Activated CD4-positive, alpha-beta T cell treated with anti-CD3 and anti-CD28 coated beads for 48 hours (primary cell): Measurements from ENCODE around the gene CHIA.
A peak's percentile ranks its signal among the peaks of the same experiment; 100 is the strongest.

ENCODE experiments used
- DNase-seq: peaks from one replicate; pipeline ENCODE4 v3.0.0-alpha.2; 2020

The CHIA gene

DNA sequence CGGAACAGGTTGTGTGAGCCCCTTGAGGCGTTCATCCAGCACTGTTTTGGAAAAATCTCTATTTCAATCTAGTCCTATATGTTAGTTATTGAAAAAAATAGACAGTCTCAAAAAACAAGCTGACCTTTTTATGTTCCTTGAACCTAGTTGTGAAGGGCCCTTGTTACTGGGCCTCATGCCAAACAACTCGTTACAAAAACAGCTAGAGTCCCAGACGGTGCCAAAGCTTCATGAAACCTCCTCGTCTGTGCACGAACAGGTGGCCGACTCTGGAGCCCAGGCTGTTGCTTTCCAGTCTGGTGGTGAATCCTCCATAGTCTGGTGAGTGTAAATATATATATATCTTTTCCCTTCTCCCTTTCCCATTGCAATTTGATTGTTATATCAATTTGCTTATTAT lies at the start of gene CHIA:
Gene CHIA (plus strand): TSS at position 222 of the 400 bp plus-strand sequence. CDS start 19,617 bp downstream, outside the sequence.
- DNase-seq = no peak

DNA sequence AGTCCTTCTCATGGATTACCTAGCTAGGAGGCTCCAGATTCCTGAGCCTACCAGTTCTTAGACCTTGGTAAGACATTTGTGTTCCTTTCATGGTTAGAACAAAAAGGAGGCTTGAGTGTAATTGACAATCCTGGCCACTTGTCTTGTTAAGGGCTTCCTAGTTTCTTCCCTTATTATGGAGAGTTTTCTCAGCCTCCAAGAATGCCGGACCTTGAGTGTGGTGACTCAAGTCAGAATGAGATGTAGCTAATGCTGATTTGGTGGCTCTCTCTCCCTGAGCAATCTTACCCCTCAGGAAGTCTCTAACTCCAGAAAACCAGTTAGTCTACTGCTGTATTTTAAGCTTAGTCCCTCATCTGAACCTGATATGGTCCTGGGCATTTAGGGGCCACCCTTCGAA lies 48.9 kb upstream of the CHIA start:
- no peak for DNase-seq

- DNase-seq = no peak
These were observed 47.7 kb upstream of the CHIA start for GRCh38 chr1:111242805-111243523.

DNA sequence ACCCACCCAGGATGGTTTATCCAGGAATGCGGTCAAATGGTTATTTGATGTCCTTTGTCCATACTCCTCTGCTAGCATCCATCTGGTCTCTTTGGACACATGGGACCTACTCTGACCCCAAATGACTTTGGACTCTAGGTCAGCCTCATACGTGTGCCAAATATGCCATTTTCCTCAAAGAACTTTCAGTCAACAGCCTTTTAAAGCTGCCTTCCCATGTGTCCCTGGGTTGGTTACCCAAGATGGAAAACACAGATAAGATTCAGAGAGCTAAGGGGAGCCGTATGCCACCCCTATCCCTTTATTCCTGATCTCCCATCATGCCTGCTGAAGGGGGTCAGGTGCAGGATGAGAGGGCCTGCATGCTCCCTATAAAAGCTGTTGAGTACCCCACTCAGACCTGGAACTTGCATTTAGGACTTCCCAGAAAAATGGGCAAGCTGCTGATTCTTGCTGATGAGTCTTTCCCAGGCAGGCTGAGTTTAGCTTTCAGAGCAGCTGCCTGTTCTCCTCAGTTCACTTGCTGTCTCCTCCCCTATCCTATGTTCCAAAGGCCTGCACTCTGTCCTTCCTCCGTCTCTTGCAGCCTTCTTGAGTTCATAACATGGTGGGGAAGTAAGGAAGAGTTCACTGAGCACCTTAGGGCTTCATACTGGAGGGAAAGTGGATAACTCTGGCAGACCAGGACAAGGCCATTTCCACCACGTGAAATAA lies 43.4 kb upstream of the CHIA start:
- DNase-seq = no peak

GRCh38 chr1:111249960-111250359 lies 40.7 kb upstream of the CHIA start:
- no peak for DNase-seq

GRCh38 chr1:111251570-111251969 lies 39.1 kb upstream of the CHIA start:
- DNase-seq = no peak

GRCh38 chr1:111252786-111253185 lies 37.9 kb upstream of the CHIA start:
- DNase-seq = no peak

GRCh38 chr1:111253876-111254275 lies 36.8 kb upstream of the CHIA start:
- no peak for DNase-seq

DNA sequence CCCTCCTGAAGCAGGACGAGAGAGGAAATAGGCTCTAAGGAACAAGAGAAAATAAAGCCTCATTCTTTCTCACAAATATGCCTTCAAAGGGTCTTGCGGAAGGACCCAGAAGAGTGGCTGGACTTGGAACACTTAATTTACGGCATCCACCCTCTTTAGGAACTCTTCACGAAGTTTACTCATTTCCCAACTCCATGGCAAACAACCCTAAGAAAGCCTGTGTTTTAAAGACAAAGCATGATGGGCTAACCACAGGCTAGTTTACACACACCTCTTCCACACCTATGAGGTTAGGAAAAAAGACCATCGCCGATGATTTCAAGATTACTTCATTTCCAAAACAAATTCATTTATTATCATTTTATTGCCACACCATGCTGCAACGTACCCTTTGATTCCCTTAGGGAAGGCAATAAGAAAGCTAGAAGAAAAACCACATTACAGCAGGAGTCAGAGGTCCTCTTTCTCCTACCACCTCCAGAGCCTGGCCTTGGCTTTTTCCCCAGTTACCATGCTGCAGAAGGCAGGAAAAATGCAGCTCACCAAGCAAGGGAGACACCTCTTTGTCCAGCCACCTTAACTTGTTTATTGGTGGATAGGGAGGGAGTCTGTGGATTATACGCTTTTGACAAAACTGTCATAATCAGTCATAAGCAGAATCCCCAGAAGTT lies 33.5 kb upstream of the CHIA start:
- DNase-seq = no peak

- no peak for DNase-seq
These were observed 22.7 kb upstream of the CHIA start for GRCh38 chr1:111267801-111268508.

- DNase-seq = no peak
These were observed 20.7 kb upstream of the CHIA start for GRCh38 chr1:111269825-111270406.

DNA sequence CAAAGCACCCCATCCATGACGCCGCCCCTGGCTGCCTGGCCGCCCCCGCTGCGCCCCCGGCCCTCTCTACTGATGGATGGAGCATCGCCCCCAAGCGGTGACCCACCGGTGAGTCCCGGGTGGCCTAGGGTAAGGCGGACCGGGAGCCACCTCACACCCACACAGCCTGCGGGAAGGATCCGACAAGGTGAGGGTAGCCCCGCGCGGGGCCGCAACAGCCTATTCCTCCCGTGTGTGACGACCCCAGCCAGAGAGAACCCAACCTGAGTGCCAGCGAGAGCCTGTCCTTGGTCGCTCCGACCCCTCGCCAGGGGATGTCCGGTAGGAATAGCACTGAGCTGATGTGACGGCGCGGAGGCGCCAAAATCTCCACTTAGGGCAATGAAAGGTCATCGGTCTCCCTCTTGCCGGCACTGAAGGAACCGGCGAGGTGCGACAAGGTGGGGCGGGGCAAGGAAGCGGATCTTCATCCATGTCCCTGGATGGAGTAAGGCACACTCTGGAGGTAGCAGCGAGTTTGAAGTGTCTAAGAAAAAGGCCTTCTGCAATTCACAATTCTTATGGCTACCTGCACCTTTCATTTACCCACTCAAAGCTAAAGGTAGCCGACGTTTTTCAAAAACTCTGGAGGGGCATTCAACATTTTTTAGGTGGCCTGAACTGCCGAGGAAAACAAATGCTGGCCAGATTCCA lies 19.7 kb upstream of the CHIA start:
- peak; percentile 11 for DNase-seq

DNA sequence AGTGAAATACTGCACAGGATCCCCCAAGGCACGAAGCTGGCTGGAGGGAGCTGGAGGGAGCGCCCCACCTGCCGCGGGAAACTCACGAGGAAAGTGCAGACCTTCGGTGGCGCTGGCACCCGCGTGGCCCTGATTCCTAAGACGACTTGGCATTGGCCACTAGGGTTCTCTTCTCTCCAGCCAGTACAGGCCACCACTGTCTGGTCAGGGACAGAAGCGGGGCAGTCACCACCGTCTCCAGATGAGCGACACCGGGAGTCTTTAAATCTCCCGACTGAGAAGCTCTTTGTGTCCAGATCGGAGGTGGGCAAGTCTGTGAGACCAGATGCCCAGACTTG lies 19.2 kb upstream of the CHIA start:
- DNase-seq = no peak

DNA sequence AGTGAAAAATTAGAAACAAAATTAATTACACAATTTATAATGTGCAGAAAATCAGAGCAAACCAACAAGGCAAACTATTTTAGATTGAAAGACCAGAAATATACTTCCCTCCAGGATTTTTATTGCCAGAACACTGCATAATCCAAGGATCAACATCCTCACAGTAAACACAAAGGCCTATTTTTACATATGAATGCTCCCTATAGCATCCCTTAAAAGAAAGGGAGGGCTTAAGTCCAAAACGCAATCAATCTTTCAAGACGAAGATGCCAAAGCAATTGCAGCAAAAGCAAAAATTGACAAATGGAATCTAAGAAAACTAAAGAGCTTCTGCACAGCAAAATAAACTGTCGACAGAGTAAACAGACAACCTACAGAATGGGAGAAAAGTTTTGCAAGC lies 18.6 kb upstream of the CHIA start:
- DNase-seq = no peak

- DNase-seq = peak; percentile 19
These were observed 16.0 kb upstream of the CHIA start for GRCh38 chr1:111274653-111275052.

- peak; percentile 53 for DNase-seq
These were observed 15.6 kb upstream of the CHIA start for GRCh38 chr1:111275079-111275478.

DNA sequence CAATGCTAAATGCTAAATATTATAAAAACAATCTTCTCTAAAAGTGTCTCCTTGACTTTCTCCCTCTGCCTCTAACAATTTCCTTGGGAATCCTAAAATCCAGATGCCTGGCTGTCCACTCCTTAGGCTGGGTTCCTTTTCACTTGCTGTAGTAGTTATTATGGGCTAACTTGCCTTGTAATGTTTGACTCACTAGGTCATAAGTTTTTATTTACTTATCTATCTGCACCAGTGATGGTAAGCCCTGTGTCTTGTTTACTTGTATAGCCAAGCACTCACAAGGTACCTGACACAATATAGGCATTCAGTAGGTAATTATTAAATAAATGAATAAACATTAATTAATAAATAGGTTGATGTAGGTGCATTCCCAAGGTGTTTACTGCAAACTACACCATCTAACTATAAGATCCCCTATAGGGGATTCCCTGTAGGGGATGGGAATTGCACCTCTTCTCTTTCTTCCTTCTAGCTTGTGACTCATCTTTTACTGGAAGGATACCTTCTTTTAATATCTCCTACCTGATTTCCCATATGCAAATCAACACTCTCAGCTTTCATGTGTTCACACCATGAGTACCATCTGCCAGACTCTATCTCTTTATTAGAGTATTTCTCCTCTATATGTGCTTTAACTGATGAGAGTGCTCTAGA lies 14.7 kb upstream of the CHIA start:
- DNase-seq = no peak

DNA sequence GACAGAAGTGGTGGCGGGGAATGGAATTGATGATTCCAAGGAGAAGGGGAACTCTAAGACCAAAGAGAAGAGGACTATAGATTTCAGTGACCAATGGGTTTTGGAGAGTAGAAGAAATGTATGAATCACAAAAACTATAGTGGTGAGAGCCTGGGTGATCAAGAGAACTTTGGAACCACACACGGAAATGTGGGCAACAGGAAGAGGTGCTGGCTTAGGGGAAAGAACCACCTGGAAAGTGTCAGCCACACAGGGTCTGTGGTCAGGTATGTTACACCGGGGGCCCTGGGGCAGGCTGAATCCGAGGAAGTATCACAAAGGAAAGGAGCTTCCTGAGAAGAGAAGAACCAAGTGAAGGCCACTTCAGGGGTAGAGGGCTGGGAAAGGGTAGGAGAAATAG lies 11.5 kb upstream of the CHIA start:
- no peak for DNase-seq

DNA sequence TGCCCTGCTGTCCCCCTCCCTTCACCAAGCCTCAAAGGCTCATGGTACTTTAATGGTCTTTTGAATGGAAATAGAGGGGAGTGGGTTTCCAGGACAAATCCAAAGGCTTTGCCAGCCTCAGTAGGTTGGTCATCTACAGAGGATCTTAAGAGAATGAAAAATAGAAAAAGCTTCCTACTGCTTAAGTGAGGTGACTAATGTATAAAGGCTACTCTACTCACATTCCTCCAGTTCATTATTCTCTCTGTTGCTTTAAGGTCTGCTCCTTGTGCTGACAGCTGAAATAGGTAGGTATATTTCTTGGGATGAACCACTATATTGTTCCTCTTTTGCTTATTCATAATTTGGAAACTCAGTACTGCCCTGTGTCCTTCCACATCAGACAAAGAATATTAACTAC lies 10.4 kb upstream of the CHIA start:
- DNase-seq = no peak

- DNase-seq = no peak
These were observed 9.2 kb upstream of the CHIA start for GRCh38 chr1:111281411-111281810.

DNA sequence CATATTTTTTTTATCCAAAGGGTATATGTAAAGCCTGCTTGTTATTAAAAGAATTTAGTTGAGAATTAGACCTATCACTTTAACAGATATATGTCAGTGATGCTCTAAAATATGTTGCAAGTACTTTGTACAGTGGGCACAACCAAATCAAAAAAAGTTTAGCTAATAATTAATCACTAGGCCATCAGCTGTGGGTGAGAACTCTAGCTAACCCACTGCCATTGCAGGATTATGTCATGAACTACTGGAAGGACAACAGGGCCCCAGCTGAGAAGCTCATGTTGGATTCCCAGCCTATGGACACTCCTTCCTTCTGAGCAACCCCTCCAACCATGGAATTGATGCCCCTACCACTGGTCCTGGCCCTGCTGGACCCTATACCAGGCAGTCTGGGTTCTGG lies 6.8 kb upstream of the CHIA start:
- DNase-seq = no peak

- no peak for DNase-seq
These were observed 4.8 kb upstream of the CHIA start for GRCh38 chr1:111285879-111286278.
